Activated naive CD4-positive, alpha-beta T cell treated with anti-CD3 and anti-CD28 coated beads, Interleukin-2, amount 10 ng/mL, durations not matched to agents 7 days and 5 days (primary cell): Measurements from ENCODE around the gene DEAF1.
A peak's percentile ranks its signal among the peaks of the same experiment; 100 is the strongest.
"Not testable (repeated sequence)": the region's sequence is repeated elsewhere in the genome, so short reads cannot be mapped to it uniquely, and the experiment has no call there.

Experiments
- CTCF ChIA-PET: fragments of 350-600 bp; sonication (Branson Sonifier 250); formaldehyde crosslinking; loops from one replicate; lab custom pipeline; 2021; ENCODE audit warnings: antibody characterized with exemption; lab: Charles Lee
- DNase-seq: peaks from one replicate; pipeline ENCODE4 v3.0.0-alpha.2; 2020
- H3K27ac Mint-ChIP-seq: one replicate; pipeline ENCODE4 v1.8.0; 2021; ENCODE audit warnings: mild to moderate bottlenecking, moderate library complexity, mixed read lengths
- H3K27me3 Mint-ChIP-seq: one replicate; pipeline ENCODE4 v1.8.0; 2021; ENCODE audit warnings: mild to moderate bottlenecking, mixed read lengths
- H3K36me3 Mint-ChIP-seq: one replicate; pipeline ENCODE4 v1.8.0; 2021; ENCODE audit warnings: mixed read lengths
- H3K4me1 Mint-ChIP-seq: one replicate; pipeline ENCODE4 v1.8.0; 2021; ENCODE audit warnings: mixed read lengths
- H3K4me3 Mint-ChIP-seq: one replicate; pipeline ENCODE4 v1.8.0; 2021; ENCODE audit warnings: mild to moderate bottlenecking, moderate library complexity, mixed read lengths
- H3K9me3 Mint-ChIP-seq: one replicate; pipeline ENCODE4 v1.8.0; 2021; ENCODE audit warnings: mixed read lengths

DEAF1 gene

DNA sequence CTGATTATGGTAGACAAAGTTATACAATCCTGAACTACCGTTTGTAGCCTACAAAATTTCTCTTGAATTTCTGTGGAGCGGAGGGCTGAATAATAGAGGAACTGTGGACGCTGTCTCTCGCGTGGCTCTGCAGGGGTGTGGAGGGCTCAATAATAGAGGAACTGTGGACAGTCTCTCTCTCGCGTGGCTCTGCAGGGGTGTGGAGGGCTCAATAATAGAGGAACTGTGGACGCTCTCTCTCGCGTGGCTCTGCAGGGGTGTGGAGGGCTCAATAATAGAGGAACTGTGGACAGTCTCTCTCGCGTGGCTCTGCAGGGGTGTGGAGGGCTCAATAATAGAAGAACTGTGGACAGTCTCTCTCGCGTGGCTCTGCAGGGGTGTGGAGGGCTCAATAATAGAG, 41.9 kb downstream of the DEAF1 start:
- H3K27me3 Mint-ChIP-seq, H3K27ac Mint-ChIP-seq, H3K4me1 Mint-ChIP-seq, CTCF ChIA-PET, H3K36me3 Mint-ChIP-seq, DNase-seq, H3K9me3 Mint-ChIP-seq, H3K4me3 Mint-ChIP-seq: not testable (repeated sequence)

DNA sequence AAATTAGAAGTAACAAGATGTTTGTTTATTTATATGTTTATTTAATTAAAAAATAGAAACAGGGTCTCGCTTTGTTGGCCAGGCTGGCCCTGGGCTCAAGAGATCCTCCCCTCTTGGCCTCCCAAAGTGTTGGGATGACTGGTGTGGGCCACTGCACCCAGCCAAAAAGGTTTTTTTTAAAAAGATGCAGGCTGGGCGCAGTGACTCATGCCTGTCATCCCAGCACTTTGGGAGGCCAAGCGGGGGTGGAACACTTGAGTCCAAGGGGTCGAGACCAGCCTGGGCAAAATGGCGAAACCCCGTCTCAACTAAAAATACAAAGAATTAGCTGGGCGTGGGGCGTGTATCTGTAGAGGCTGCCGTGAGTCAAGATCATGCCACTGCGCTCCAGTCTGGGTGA, 44.5 kb downstream of the DEAF1 start:
- no peak overlapping the region for H3K27ac Mint-ChIP-seq
- peaks cover 15% of the 10 kb centered on the region for H3K36me3 Mint-ChIP-seq
- H3K27me3 Mint-ChIP-seq, result no peaks in the 10 kb centered on the region
- no peaks in the 10 kb centered on the region for H3K9me3 Mint-ChIP-seq
- CTCF ChIA-PET, result no interaction called here
- no peak for DNase-seq
- no peak overlapping the region for H3K4me3 Mint-ChIP-seq
- peaks cover 2% of the 10 kb centered on the region for H3K4me1 Mint-ChIP-seq

DNA sequence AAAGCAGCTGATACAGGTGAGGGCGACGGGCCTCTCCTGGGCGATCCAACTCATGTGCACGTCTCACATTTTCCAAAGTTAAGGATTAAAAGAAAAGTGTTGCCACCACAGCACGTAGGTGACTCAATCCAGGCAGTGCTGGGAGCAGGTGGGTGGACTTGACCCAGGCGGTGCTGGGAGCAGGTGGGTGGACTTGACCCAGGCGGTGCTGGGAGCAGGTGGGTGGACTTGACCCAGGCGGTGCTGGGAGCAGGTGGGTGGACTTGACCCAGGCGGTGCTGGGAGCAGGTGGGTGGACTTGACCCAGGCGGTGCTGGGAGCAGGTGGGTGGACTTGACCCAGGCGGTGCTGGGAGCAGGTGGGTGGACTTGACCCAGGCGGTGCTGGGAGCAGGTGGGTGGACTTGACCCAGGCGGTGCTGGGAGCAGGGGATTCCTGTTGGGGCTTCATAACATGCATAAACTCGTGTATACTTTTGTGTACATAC, 47.3 kb downstream of the DEAF1 start:
- CTCF ChIA-PET, result interaction anchor here (1.3 kb wide), 1 partner anchor 15 kb away, joined by 3 read pairs; no protein-coding TSS in a partner anchor
- H3K27me3 Mint-ChIP-seq, H3K4me1 Mint-ChIP-seq, H3K4me3 Mint-ChIP-seq, H3K27ac Mint-ChIP-seq, DNase-seq, H3K9me3 Mint-ChIP-seq: not testable (repeated sequence)
- peaks cover 15% of the 10 kb centered on the region for H3K36me3 Mint-ChIP-seq

DNA sequence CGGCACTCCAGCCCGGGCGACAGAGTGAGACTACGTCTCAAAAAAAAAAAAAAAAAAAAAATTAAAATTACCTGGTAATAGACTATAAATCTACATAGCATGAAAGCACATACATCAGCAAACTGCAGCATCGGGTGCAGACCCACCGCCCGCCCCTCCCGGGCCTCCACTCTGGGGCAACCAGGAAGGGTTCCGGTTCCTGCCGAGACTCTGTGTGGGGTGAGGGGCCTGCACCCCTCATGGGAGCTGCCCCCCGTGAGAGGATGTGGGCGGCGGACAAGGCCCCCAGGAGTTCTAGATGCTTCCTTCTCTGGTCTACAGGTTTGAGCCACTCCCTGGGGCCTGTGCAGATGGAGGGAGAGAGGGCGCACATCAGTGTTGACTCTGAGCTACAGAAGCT, 48.8 kb downstream of the DEAF1 start:
- Mint-ChIP-seq H3K9me3 (no peaks in the 10 kb centered on the region), H3K27me3 (peaks cover 10% of the 10 kb centered on the region), H3K27ac (no peak overlapping the region), H3K36me3 (peaks cover 10% of the 10 kb centered on the region), H3K4me3 (no peak overlapping the region), H3K4me1 (peaks cover 2% of the 10 kb centered on the region)
- no peak for DNase-seq
- CTCF ChIA-PET, result interaction anchor here (1.3 kb wide), 1 partner anchor 16 kb away, joined by 3 read pairs; no protein-coding TSS in a partner anchor

DNA sequence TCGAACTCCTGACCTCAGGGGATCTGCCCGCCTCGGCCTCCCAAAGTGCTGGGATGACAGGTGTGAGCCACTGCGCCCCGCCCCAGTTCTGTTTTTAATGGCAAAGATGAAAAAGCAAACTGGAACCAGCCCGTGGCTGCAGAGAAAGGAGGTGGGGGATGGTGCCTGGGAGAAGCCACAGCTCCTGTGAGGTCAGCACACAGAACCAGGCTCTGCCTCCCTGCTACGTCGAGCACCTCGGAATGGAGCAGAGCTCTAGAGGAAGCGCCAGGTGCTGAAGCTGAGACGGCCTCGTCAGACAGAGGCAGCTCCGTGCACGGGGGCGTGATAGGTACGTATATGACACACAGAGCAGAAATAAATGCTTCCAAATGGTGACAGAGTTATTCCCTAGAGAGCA, 49.5 kb downstream of the DEAF1 start:
- no peak overlapping the region for H3K4me3 Mint-ChIP-seq
- peaks cover 17% of the 10 kb centered on the region for H3K27me3 Mint-ChIP-seq
- H3K36me3 Mint-ChIP-seq, result peaks cover 8% of the 10 kb centered on the region
- H3K9me3 Mint-ChIP-seq, result no peaks in the 10 kb centered on the region
- no peak for DNase-seq
- no peak overlapping the region for H3K27ac Mint-ChIP-seq
- H3K4me1 Mint-ChIP-seq, result peaks cover 2% of the 10 kb centered on the region
- CTCF ChIA-PET, result no interaction called here

DNA sequence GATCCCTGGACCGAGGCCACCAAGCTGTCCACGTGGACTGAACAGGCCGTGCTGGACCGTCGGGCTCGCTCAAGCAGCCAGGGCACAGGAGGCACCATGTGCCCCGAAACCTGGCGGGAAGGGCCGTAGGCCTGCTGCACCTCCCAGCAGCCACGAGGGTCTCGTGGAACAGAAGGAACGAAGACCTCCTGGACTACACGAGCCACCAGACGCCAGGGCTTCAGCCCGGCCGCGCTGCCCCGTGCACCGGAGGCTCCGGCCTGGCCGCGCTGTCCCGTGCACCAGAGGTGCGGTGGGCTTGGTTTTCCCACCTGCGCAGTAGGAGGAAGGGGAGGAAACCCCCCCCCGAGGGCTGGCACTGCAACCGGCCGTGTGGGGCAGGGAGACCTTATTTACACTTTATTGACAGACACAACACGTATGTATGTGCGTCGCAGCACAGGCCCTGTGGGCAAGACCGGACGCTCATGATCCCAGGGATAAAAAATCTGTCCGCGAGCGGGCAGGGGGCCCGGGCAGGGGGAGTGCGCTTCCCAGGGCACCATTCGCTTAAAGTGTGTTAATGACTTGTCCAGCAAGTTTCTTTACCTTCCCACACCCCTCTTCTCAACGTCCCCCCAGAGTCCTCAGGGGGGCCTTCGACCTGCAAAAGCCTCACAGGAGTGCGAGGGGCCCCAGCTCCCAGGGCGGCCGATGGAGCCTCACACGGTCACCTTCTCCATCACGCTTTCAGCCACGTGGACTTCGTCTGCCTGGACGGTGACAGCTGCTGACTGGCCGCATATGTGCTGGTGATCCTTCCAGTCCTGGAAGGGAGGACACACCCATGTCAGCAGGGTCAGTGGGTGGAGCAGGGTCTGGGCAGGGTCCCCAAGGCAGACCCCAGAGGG, 50.9 kb downstream of the DEAF1 start:
- Mint-ChIP-seq H3K27ac (no peak overlapping the region), H3K4me3 (no peak overlapping the region), H3K9me3 (no peaks in the 10 kb centered on the region), H3K27me3 (peaks cover 31% of the 10 kb centered on the region), H3K4me1 (peaks cover 5% of the 10 kb centered on the region), H3K36me3 (peaks cover 8% of the 10 kb centered on the region)
- CTCF ChIA-PET, result no interaction called here
- DNase-seq, result no peak

DNA sequence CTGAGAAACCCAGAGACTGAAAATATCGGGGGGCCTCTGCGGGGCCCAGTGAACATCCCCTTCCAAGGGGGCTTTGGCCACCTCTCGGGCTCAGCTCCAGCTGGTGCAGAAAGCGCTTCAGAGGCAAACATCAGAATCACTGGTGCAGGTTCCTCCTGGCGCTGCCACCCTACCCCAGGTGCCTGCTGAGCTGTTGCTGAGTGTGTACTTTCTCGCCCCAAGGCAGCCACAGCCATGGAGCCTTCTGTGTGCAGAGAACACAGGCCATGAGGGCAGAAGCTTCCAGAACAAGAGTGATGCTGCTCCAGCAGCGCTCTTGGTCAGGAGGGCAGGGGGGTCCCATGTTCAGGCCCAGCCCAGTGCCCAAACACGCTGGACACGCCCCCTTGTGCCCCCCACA, 51.7 kb downstream of the DEAF1 start:
- CTCF ChIA-PET, result no interaction called here
- peaks cover 10% of the 10 kb centered on the region for H3K4me1 Mint-ChIP-seq
- H3K9me3 Mint-ChIP-seq, result no peaks in the 10 kb centered on the region
- peaks cover 12% of the 10 kb centered on the region for H3K36me3 Mint-ChIP-seq
- H3K27ac Mint-ChIP-seq, result no peak overlapping the region
- H3K27me3 Mint-ChIP-seq, result peaks cover 39% of the 10 kb centered on the region
- no peak for DNase-seq
- H3K4me3 Mint-ChIP-seq, result no peak overlapping the region

DNA sequence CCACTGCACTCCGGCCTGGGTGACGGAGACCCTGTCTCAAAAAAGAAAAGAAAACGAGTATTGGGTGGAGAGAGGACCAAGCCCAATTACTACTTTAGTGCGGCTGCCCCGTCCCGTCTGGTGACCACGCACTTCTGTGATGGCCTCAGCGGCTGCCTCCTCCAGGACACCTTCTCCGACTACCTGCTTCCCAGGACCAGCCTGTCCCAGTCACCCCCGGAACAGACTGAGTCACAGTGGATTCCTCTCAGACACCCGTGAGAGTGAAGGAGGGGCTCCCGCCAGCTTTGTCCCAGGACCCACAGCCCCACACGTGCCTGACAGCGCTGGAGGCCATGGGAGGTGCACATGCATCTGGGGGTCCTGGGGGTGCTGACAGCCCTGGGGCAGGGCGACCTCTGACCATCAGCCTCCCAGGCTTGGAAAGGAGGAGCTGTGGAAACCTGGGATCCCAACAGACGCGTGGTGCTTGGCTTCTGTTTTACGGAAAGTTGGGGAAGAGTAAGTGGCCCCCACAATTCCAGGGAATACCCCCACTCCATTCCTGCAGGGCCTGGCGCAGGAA, 53.1 kb downstream of the DEAF1 start:
- CTCF ChIA-PET, result no interaction called here
- Mint-ChIP-seq H3K36me3 (peaks cover 10% of the 10 kb centered on the region), H3K27me3 (peaks cover 53% of the 10 kb centered on the region), H3K4me3 (no peak overlapping the region), H3K27ac (no peak overlapping the region), H3K4me1 (peaks cover 16% of the 10 kb centered on the region), H3K9me3 (no peaks in the 10 kb centered on the region)
- DNase-seq, result no peak

DNA sequence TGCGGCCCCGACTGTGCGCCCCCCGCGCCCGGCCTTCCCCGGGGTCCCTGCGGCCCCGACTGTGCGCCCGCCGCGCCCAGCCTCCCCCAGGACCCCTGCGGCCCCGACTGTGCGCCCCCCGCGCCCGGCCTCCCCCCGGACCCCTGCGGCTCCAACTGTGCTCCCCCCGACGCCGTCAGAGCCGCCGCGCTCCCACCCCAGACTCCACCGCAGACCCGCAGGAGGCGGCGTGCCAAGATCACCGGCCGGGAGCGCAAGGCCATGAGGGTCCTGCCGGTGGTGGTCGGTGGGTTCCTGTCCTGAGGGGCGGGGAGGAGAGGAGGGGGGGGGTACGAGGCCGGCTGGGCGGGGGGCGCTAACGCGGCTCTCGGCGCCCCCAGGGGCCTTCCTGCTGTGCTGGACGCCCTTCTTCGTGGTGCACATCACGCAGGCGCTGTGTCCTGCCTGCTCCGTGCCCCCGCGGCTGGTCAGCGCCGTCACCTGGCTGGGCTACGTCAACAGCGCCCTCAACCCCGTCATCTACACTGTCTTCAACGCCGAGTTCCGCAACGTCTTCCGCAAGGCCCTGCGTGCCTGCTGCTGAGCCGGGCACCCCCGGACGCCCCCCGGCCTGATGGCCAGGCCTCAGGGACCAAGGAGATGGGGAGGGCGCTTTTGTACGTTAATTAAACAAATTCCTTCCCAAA, 54.9 kb downstream of the DEAF1 start:
- peaks cover 14% of the 10 kb centered on the region for H3K4me1 Mint-ChIP-seq
- DNase-seq, result no peak
- no peak overlapping the region for H3K27ac Mint-ChIP-seq
- peaks cover 71% of the 10 kb centered on the region for H3K27me3 Mint-ChIP-seq
- H3K4me3 Mint-ChIP-seq, result no peak overlapping the region
- peaks cover 6% of the 10 kb centered on the region for H3K36me3 Mint-ChIP-seq
- no peaks in the 10 kb centered on the region for H3K9me3 Mint-ChIP-seq
- CTCF ChIA-PET, result interaction anchor here (1.2 kb wide), 1 partner anchor 105 kb away, joined by 3 read pairs; the partner anchor contains the start of gene HRAS

DNA sequence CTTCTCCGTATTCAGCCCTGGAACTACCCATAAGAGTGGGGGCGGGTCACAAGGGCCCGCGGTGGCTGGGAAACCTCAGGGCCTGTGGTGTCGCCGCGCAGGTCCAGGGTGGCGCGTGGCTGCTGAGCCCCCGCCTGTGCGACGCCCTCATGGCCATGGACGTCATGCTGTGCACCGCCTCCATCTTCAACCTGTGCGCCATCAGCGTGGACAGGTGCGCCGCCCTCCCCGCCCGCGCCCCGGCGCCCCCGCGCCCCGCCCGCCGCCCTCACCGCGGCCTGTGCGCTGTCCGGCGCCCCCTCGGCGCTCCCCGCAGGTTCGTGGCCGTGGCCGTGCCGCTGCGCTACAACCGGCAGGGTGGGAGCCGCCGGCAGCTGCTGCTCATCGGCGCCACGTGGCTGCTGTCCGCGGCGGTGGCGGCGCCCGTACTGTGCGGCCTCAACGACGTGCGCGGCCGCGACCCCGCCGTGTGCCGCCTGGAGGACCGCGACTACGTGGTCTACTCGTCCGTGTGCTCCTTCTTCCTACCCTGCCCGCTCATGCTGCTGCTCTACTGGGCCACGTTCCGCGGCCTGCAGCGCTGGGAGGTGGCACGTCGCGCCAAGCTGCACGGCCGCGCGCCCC, 55.6 kb downstream of the DEAF1 start:
- CTCF ChIA-PET, result no interaction called here
- Mint-ChIP-seq H3K9me3 (no peaks in the 10 kb centered on the region), H3K27me3 (peaks cover 74% of the 10 kb centered on the region), H3K4me1 (peaks cover 14% of the 10 kb centered on the region), H3K4me3 (no peak overlapping the region), H3K27ac (no peak overlapping the region), H3K36me3 (peaks cover 6% of the 10 kb centered on the region)
- DNase-seq, result no peak

DNA sequence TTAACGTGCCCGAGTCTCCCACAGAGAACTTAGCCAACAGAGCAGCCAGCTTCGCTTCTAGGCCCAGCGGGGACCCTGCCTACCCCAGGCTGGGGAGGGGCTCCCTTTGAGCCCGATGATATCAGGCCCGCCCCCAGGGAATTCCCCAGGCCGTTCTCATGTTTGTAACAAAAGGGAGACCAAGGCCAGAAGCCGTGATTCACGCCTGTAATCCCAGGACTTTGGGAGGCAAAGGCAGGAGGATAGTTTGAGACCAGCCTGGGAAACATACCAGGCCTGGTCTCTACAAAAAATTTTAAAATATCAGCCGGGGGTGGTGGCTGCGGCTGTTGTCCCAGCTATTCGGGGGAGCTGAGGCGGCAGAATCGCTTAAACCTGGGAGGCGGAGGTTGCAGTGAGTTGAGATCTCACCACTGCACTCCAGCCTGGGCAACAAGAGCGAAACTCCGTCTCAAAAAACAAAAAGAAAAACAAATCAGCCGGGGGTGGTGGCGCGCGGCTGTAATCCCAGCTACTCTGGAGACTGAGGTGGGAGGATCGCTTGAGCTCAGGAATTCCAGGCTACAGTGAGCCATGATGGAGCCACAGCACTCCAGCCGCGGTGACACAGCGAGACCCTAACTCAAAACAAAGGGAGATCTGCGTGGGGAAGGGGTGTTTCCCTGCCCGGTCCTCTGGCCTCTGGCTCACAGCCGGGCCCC, 56.2 kb downstream of the DEAF1 start:
- Mint-ChIP-seq H3K9me3 (no peaks in the 10 kb centered on the region), H3K36me3 (peaks cover 6% of the 10 kb centered on the region), H3K4me3 (no peak overlapping the region), H3K27me3 (peaks cover 74% of the 10 kb centered on the region), H3K4me1 (peaks cover 14% of the 10 kb centered on the region), H3K27ac (no peak overlapping the region)
- CTCF ChIA-PET, result no interaction called here
- no peak for DNase-seq

DNA sequence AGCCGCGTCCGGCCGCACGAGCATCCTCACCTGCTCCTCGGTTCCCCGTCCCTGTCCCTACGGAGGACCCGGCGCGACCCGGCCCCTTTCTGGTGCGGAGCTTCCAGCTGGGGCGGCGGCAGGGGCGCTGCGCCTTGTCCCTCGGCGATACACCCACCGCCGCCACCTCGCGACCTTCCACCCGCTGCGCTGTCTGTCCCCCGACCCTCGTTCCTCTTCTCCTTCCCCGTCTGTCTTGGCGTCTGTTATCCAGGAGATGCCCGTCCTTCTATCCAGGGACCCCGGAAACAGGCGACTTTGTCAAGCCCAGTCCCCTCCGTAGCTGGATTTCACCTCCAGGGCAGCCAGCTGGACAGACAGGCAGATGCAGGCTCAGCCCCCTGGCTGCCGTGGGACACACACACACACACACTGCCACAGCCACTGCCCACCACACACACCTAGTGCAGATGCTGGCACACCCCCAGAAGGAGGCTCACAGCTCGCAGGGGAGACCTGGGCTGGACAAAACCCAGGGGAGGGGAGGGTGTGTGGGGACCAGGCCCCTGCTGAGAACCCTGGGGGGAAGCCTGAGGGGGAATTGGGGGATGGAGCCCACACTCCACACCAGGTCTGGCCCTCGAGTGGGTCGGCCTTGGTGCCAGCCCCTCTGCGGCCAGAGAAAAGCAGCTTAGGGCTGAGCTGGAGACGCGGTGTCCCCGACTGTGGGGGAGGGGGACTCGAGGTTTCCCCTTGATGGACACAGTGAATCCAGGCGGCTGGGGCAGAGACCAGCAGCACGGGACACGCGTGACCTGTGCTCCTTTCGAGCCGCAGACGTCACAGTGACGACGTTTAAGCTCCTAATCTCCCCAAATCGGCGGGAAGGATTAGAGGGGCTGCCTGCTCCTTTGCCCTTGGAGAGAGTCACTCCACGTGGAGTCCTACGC, 57.2 kb downstream of the DEAF1 start:
- CTCF ChIA-PET, result no interaction called here
- Mint-ChIP-seq H3K4me3 (no peak overlapping the region), H3K36me3 (peaks cover 6% of the 10 kb centered on the region), H3K9me3 (no peaks in the 10 kb centered on the region), H3K27ac (peak overlapping the region; percentile 50), H3K4me1 (peaks cover 14% of the 10 kb centered on the region), H3K27me3 (peaks cover 74% of the 10 kb centered on the region)
- DNase-seq, result no peak

DNA sequence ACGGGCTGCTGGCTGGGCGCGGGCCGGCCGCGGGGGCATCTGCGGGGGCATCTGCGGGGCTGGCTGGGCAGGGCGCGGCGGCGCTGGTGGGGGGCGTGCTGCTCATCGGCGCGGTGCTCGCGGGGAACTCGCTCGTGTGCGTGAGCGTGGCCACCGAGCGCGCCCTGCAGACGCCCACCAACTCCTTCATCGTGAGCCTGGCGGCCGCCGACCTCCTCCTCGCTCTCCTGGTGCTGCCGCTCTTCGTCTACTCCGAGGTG, 57.8 kb downstream of the DEAF1 start:
- peaks cover 74% of the 10 kb centered on the region for H3K27me3 Mint-ChIP-seq
- no peak for DNase-seq
- no peak overlapping the region for H3K4me3 Mint-ChIP-seq
- CTCF ChIA-PET, result no interaction called here
- peaks cover 14% of the 10 kb centered on the region for H3K4me1 Mint-ChIP-seq
- H3K9me3 Mint-ChIP-seq, result no peaks in the 10 kb centered on the region
- peaks cover 6% of the 10 kb centered on the region for H3K36me3 Mint-ChIP-seq
- H3K27ac Mint-ChIP-seq, result no peak overlapping the region
